Stimulated activated CD4-positive, alpha-beta T cell treated with anti-CD3 and anti-CD28 coated beads, Interleukin-4, amount 100 ng/mL, for 24 hours (primary cell): ENCODE data around the gene INSL3.
A peak's percentile ranks its signal among the peaks of the same experiment; 100 is the strongest.
"Not testable (repeated sequence)": the region's sequence is repeated elsewhere in the genome, so short reads cannot be mapped to it uniquely, and the experiment has no call there.

Source experiments
- DNase-seq: peaks from one replicate; pipeline ENCODE4 v3.0.0-alpha.2; 2020

Gene INSL3

DNA sequence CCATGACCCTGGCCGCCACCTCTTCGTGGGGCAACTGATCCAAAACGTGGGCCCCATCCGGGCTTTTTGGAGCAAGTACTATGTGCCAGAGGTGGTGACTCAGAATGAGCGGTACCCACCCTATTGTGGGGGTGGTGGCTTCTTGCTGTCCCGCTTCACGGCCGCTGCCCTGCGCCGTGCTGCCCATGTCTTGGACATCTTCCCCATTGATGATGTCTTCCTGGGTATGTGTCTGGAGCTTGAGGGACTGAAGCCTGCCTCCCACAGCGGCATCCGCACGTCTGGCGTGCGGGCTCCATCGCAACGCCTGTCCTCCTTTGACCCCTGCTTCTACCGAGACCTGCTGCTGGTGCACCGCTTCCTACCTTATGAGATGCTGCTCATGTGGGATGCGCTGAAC is 9.6 kb downstream of the INSL3 start:
- DNase-seq, result no peak

DNA sequence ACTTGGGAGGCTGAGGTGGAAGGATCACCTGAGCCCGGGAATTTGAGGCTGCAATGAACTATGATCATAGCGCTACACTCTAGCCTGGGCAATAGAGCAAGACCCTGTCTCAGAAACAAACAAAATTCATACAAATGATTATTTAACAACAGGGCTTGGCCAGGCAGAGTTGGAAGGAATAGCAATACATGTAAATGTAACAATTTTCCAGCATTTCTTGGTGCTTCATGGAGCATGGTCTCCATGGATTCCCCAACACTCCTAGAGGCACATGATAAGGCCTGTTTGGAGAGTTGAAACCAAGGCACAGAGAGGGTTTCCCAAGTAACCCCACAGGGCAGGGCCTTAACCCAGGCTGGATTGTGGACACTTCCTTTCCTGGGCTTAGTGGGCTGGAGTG is 10.2 kb downstream of the INSL3 start:
- DNase-seq, result no peak

DNA sequence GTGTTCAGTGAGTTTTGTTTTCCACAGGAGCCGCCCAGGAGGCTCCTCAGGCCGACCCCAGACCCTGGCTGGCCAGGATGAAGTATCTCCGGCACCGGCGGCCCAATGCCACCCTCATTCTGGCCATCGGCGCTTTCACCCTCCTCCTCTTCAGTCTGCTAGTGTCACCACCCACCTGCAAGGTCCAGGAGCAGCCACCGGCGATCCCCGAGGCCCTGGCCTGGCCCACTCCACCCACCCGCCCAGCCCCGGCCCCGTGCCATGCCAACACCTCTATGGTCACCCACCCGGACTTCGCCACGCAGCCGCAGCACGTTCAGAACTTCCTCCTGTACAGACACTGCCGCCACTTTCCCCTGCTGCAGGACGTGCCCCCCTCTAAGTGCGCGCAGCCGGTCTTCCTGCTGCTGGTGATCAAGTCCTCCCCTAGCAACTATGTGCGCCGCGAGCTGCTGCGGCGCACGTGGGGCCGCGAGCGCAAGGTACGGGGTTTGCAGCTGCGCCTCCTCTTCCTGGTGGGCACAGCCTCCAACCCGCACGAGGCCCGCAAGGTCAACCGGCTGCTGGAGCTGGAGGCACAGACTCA is 13.5 kb downstream of the INSL3 start:
- DNase-seq, result no peak

DNA sequence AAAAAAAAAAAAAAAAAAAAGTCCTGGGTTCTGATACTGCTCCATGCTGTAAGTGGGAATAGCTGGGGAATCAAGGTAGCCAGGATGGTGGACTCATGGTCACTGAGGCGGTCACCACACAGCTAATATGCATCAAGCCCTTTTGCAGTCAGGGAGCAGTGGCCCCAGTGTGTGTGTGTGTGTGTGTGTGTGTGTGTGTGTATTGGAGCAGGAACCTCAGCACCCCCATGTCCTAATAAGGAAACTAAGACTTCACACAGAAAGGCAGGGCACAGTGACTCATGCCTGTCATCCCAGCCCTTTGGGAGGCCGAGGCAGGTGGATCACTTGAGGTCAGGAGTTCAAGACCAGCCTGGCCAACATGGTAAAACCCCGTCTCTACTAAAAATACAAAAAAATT is 14.4 kb downstream of the INSL3 start:
- no peak for DNase-seq

DNA sequence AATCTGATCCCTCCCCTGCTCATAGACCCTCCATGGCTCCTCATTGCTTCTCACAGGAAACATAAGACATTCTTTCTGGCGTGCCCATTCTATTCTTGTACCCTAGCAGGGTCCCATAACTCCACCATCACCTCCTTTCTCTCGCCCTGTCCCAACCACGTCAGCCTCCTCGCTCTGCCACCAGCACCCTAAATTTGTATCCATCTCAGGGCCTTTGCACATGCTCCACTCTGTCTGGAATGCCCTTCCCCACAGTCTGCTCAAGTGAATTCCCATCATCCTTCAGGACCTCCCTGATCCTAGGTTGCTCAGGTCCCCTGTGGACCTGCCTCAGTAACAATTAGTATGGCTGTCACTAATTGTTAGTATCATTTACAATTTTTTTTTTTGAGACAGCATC is 15.9 kb downstream of the INSL3 start:
- no peak for DNase-seq

DNA sequence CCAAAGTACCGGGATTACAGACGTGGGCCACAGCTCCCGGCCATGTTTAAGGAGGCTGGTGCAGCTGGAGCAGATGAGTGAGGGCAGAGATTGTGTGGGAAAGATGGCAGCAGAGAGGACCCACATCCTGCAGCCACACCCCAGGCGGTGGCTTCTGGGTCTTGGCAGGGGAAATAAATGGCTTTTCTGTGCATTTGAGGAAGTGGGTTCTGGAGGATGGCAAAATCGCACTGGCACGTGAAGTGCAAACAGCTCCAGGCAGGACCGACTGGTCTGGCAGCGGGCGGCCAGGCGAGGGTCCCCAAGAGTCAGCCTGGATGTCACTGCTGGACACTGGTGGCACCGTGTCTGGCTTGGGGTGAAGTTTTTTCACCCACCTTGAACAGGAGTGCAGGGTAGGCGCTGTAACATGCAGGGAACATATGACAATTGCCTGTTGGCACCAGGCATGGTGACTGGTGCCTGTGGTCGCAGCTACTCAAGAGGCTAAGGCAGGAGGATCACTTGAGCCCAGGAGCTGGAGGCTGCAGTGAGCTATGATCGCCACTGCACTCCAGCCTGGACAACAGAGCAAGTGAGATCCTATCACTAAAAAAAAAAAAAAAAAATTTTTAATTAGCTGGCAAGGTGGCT is 17.9 kb downstream of the INSL3 start:
- no peak for DNase-seq

DNA sequence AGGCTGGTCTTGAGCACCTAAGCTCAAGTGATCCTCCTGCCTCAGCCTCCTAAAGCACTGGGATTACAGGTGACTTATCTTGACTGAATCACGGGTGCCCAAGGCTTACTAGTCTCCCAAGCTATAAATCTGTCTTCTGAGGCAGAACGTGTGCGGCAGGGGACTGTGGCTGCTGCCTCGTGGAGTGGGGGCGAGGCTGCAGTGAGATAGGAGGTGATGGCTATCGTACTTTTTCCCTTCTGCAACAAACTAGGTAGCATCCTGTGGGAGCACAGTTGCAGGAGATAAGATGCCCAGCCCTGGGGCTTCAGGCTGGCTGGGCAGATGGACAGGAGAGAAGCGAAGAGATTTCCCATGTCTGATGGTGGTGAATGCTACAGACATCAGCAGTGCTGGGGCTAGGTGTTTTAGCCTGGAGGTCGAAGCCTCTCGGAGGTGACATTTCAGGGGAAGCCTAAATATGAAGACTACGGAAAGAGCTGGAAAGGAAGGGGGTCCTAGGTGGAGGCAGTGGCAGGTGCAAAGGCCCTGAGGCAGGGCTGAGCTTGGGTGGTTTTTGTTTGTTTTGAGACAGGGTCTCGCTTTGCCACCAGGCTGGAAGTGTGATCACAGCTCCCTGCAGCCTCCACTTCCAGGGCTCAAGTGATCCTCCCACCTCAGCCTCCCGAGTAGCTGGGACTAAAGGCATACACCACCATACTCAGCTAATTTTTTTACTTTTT is 19.0 kb downstream of the INSL3 start:
- no peak for DNase-seq

DNA sequence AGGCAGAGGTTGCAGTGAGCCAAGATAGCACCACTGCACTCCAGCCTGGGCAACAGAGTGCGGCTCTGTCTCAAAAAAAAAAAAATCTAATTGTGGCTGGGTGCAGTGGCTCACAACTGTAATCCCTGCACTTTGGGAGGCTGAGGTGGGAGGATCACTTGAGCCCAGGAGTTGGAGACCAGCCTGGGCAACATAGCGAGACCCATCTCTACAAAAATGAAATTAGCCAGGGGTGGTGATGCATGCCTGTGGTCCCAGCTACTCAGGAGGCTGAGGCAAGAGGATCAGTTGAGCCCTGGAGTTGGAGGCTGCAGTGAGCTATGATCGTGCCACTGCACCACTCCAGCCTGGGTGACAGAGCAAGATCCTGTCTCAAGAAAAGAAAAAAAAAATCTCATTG is 22.7 kb downstream of the INSL3 start:
- DNase-seq, result not testable (repeated sequence)

DNA sequence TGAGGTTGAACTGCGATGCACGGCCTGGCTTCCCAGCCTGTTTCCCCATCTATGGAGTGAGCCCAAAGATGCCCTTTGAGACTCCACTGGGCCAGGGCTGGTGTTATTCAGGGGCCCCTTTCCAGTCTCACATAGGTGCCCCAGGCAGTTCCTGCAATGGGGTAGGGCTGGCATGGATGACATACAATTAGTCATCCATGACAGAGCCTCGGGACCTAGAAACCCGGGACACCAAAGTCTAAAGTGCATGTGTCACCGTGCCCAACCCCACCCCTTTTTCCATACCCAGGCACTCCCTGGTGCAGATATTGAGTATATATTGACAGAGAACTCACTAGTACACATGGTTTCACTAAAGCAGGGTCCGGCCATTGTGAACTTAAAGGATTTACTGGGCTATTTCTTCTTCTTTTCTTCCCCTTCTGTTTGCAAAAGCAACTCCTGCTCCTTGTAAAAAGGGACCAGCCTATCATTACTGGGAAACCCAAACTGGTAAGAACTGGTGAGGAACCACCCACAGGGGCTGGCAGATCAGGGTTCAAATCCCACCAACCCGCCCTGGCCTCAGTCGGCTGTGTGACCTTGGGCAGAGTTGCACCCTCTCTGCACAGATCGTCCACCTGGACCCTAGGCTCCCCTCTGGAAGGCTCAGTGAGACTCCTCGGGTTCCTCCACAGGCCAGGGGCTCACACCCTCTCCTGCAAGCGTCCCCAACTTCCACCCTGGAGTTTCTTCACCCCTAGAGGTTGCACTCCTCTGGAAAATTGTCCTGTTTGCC is 23.7 kb downstream of the INSL3 start:
- DNase-seq, result peak; percentile 68

DNA sequence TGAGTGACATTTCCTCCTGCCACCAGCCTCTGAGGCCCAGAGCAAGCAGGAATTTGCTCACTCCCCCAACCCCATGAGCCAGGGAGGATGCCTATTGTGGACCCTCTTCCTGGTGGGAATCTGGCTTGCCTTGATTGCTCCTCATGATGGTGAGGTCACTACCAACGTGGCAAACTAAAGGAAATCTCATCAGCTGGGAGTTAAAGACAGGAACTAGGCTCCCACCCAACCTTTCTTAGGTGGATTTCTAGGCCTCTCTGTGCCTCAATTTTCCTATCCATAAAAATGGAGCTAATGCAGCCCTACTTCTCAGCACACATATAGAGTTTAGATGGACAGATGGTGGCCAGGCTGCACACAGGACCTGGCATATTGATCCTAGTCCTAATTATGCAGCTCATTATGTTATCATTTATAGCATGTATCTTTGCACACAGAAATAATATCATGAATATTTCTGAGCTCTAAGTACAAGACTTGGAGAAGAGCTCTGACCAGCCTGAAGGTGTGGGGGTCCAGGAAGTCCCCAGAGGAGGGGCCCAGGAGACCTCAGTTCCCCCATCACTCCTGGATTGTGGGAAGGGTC is 24.4 kb downstream of the INSL3 start:
- DNase-seq, result no peak

DNA sequence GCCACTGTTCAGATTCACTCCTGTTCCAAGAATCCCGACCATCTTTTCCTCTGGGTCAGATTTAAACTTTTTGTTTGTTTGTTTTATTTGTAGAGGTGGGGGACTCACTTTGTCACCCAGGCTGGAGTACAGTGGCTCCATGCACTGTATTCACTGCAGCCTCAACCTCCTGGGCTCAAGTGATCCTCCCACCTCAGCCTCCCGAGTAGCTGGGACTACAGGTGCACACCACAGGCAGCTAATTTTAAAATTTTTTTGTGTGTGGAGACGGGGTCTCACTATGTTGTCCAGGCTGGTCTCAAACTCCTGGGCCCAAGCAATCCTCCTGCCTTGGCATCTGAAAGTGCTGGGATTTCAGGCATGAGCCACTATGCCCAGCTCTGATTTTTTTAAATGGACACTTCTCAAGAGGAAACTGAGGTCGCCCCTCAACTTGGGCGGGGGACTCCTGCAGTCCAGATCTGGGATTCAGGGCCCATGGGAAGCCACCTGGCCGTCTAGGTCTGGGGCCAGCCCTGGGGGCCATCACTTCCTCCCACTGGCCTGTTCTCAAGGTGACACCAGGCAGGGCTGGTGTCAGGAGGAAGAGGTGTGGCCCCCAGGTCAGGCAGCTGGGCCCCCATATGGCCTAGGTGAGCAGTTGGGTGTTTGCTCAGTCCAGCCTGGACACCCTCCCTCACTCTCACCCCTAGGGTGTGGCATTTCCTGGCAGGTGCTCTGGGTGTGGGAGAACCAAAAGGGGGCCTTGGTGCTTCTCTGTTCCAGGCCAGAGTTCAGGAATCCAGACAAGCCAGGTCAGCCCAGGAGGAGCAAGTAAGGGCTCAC is 25.1 kb downstream of the INSL3 start:
- DNase-seq, result no peak

DNA sequence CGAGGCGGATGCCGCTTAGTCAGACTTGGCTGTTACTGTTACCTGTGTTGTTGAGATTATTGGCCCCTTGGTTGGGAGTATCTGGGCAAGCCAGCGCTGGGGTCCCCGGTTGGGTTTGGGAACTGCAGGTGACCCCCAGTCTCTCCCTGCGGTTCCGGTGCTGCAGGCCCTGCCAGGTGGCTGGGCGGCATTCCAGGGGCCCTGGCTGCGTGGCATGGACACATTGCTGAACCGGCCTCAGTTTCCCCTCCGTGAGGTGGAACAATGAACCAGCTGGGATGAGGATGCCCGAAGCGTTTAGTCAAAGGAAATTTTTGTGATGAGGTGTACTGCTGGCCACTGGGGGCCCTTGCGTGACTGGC is 25.8 kb downstream of the INSL3 start:
- no peak for DNase-seq

DNA sequence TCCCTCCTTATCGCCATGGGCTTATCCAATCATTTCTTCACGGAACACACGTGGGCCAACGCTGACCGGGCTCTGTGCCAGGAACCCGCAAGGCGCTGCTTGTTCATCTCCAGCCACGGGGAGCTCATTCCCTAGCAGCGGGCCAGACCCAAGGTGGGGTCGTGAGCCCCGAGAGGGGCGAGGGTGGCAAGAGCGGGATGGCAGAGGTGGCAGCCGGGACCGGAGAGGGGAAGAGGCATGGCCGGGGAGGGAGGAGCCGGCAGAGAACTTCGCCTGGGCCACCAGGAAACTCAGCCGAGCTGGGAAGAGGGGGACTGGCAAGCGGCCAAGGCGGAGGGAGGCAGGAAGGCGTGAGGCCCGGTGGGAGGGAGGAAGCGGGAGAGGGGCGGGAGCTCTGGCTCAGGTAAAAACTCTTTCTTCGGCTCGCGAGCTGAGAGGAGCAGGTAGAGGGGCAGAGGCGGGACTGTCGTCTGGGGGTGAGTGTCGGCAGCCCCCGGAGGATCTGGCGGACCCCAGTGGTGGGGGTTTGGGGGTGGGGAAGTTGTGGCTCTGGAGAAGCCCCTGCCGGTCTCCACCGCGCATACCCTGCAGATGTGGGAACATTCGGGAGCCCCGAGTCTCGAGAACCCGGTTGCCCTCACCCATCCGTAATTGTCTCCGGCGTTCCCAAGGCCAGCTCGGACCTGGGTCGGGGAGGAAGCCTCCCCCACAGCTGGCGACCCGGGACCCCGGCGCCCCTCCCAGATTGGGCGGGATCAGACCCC is 26.4 kb downstream of the INSL3 start, which contains the start of gene B3GNT3:
B3GNT3 (plus strand) TSS at position 408 of the 764 bp plus-strand sequence. CDS start 12,670 bp downstream, outside the sequence.
- peak; percentile 25 for DNase-seq

DNA sequence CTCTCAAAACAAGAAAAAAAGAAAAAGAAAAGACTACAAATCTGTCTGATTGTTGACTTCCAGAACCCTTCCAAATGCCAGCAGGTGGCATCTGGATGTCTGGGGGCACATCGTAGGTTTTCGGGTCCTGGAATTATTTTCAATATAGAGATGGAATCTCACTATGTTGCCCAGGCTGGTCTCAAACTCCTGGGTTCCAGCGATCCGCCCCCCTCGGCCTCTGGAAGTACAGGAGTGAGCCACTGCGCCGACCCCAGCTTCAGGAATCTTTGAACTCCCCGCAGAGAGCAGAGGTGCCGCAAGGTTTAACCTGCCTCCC is 26.9 kb downstream of the INSL3 start:
- DNase-seq, result no peak

DNA sequence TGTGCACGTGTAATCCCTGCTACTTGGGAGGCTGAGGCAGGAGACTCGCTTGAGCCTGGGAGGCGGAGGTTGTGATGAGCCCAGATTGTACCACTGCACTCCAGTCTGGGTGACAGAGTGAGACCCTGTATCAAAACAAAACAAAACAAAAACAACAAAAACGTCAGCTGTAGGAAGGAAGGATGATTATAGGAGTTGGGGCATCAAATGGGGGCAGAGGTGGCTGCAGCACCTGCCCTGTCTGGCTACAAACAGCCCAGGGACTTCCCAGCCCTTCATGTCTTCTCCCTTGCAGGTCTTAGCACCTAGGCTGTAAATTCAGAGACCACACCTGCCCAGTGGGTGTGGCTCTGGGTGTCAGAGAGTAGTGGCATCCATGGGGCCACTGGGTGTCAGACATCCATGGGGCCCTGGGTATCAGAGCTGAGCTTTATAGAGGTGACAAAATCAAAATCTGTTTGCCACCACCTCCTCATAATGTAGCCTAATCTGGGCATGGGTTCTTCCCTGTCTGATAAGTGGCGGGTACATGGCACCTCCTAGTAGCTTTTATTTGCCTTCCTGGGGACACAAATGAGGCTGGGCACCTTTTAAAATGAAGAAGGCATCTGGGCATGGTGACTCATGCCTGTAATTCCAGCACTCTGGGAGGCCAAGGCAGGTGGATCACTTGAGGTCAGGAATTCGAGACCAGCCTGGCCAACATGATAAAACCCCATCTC is 31.1 kb downstream of the INSL3 start:
- DNase-seq, result no peak

DNA sequence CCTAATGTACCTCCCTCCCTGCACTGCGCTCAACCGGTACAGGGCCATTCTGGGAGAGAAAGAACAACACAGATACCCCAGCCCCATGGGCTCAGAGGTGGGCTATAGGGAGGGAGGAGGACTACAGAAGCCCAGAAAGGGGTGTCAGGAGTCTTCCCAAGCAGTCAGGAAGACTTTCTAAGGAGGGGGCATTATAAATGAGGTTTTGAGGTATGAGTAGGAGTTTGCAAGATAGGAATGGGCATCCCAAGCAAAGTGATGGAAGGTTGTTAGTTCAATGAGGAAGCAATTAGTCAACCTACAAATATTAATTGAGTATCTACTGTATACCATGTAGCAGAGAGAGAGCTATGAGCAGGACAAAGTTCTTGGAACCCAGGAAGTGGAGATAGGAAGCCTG is 32.7 kb downstream of the INSL3 start:
- DNase-seq, result no peak

DNA sequence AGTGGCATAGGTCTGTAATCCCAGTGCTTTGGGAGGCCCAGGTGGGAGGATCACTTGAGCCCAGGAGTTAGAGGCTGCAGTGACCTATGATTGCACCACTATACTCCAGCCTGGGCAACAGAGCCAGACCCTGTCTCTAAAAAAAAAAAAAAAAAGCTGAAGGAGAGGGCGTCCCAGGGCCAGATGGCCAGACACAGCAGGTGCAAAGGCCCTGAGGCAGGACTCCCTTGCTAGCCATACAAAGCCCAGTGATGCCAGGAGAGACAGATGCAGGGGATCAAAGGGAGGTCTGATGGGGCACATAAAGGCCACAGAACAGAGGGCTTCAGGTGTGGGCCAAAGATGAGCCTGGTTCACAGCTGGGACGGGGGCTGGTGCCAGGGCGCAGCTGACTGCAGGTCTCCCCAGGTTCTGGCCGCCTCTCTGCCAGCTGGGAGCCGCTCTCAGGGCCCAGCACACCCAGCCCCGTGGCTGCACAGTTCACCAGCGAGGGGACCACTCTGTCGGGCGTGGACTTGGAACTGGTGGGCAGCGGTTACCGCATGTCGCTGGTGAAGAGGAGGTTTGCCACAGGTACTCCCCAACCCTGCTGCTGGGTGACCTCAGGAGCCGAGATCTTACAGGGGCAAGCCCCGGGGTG is 33.9 kb downstream of the INSL3 start:
- no peak for DNase-seq

DNA sequence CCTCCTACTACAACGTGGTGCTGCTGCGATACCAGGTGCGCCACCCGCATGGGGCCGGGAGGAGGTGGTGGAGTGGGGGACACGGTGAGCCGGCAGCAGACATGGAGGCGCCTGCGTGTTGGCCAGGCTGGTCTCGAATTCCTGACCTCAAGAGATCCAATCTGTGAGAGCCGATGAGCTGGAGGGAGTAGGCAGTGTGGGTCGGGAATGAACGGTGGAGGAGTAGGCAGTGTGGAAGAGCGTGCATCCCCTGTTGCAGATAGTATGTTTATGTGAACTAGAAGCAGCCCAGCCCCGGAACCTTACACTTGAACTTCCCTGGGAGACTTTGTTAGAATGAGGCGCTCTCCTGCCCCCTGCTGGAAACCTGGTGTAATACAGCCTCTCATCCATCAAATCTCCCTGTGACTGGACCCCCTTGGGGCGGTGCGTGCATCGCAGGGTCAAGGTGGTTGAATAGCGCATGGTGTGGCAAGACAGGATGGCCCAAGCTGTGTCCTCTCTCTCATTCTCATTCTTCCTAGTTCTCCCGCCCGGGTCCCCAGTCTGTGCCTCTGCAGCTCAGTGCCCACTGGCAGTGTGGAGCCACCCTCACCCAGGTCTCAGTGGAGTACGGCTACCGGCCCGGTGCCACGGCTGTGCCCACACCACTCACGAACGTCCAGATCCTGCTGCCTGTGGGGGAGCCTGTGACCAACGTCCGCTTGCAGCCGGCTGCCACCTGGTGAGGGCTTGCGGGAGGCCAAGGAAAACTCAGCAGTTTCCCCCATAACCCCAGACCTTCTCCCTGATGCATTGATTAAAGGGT is 36.9 kb downstream of the INSL3 start:
- DNase-seq, result peak; percentile 78

DNA sequence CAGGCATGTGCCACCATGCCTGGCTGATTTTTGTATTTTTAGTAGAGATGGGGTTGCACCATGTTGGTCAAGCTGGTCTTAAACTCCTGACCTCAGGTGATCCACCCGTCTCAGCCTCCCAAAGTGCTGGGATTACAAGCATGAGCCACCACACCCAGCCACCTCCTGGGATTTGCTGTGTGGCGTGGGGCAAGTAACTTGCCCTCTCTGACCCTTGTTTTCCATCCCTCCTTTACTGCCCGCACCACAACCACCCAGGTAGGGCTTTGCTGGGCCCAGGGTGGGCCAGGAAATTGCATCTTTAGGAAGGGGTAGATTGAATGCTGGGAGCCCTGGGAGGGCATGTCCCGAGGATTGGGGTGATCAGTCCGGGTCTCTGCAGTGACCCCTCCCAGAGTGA is 37.6 kb downstream of the INSL3 start:
- DNase-seq, result not testable (repeated sequence)

DNA sequence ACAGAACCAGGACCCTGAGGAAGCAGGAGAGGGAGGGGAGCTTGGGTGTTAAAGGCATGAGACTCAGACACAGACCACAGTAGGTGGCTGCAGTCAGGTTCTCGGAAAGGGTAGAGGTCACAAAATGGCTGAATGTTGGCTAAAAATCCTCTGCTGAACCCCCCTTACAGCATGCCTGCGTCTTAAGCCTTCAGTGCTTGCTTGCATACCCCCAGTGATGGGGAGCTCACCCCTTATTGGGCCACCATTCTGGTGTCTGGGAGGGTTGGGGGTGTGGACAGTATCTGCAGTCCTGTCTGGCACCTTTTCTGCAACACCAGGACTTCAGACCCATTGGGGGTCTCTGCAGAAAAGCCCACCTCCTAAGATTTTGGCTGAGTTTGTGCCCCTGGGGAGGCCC is 40.5 kb downstream of the INSL3 start:
- DNase-seq, result no peak
